ENCODE measurements around the gene CDK11B.
"Not testable (repeated sequence)": the region's sequence is repeated elsewhere in the genome, so short reads cannot be mapped to it uniquely, and the experiment has no call there.

The CDK11B gene

GRCh38 chr1:1640711-1641461 lies 17.9 kb downstream of the CDK11B start:
- not testable (repeated sequence) for H3K27ac Mint-ChIP-seq; H3K9me3 Mint-ChIP-seq; H3K4me3 Mint-ChIP-seq; H3K27me3 Mint-ChIP-seq (ENCODE audit: low read depth); H3K4me1 Mint-ChIP-seq (ENCODE audit: low read depth); H3K36me3 Mint-ChIP-seq (ENCODE audit: low read depth)

GRCh38 chr1:1640081-1640480 lies 18.7 kb downstream of the CDK11B start:
- H3K9me3 Mint-ChIP-seq; H3K4me3 Mint-ChIP-seq; H3K36me3 Mint-ChIP-seq (ENCODE audit: low read depth); H3K27ac Mint-ChIP-seq; H3K27me3 Mint-ChIP-seq (ENCODE audit: low read depth); H3K4me1 Mint-ChIP-seq (ENCODE audit: low read depth): not testable (repeated sequence)

DNA sequence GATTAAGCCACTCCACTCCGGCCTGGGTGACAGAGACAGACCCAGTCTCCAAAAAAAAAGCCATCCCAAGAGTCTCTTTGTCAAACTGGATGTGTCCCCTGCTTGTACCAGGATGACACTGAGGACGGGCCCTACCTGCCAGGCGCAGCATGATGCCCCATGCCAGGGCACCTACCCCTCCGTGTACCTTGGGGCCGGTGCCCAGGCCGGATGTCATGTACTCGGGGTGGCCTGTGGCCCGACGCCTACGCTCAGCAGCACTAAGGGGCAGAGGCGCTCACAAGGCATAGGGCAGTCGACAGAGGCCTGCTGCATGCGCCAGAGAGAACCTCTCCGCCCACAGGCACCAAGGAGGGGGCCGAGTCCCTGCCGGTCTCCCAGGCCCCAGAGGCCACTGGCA lies 19.4 kb downstream of the CDK11B start:
- H3K27ac Mint-ChIP-seq; H3K27me3 Mint-ChIP-seq (ENCODE audit: low read depth); H3K9me3 Mint-ChIP-seq; H3K36me3 Mint-ChIP-seq (ENCODE audit: low read depth); H3K4me3 Mint-ChIP-seq; H3K4me1 Mint-ChIP-seq (ENCODE audit: low read depth): not testable (repeated sequence)

GRCh38 chr1:1638528-1638927 lies 20.3 kb downstream of the CDK11B start:
- H3K27me3 Mint-ChIP-seq (ENCODE audit: low read depth); H3K9me3 Mint-ChIP-seq: not testable (repeated sequence)

GRCh38 chr1:1637479-1637875 lies 21.3 kb downstream of the CDK11B start:
- not testable (repeated sequence) for H3K4me1 Mint-ChIP-seq (ENCODE audit: low read depth)

More at GRCh38 chr1:1638528-1638927, 20.3 kb downstream of the CDK11B start:
- H3K4me1 Mint-ChIP-seq (ENCODE audit: low read depth); H3K4me3 Mint-ChIP-seq; H3K27ac Mint-ChIP-seq; H3K36me3 Mint-ChIP-seq (ENCODE audit: low read depth): not testable (repeated sequence)

DNA sequence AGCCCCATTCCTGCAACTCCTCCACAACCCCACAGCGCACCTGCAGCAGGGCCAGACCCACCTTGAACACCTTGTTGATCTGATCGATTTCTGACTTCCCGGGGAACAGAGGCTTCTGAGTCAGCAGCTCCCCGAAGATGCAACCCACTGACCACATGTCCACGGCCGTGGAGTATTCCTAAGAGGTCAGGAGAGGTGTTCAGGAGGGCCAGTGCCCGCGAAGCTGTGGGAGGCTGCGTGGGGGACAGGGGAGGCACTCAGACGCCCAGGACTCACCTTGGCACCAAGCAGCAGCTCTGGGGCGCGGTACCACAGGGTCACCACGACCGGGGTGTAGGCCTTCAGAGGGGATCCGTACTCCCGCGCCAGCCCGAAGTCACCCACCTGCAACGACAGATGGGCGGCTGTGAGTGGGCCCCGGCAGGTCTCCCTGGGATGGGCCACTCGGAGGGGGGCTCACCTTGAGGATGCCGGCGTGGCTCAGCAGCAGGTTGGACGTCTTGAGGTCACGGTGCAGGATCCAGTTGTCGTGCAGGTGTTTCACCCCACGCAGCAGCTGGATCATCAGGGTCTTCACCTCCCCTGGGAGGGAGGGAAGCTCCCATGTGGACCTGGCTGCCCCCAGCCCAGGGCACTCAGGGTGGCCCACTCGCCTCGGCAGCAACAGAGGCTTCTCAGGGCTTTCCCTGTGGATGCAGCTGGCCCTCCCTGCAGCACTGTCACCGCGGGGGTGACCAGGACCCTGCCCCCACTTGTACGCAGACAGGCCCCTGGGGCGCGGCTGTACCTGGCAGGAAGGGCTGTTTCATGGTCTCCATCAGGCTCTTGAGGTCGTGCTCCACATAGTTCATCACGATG lies 22.0 kb downstream of the CDK11B start:
- H3K27ac Mint-ChIP-seq; H3K4me3 Mint-ChIP-seq; H3K9me3 Mint-ChIP-seq; H3K4me1 Mint-ChIP-seq (ENCODE audit: low read depth); H3K27me3 Mint-ChIP-seq (ENCODE audit: low read depth); H3K36me3 Mint-ChIP-seq (ENCODE audit: low read depth): not testable (repeated sequence)

More at GRCh38 chr1:1637479-1637875, 21.3 kb downstream of the CDK11B start:
- not testable (repeated sequence) for H3K27me3 Mint-ChIP-seq (ENCODE audit: low read depth); H3K4me3 Mint-ChIP-seq; H3K9me3 Mint-ChIP-seq; H3K27ac Mint-ChIP-seq; H3K36me3 Mint-ChIP-seq (ENCODE audit: low read depth)

GRCh38 chr1:1634613-1635012 lies 24.2 kb downstream of the CDK11B start:
- H3K4me3 Mint-ChIP-seq; H3K36me3 Mint-ChIP-seq (ENCODE audit: low read depth); H3K9me3 Mint-ChIP-seq; H3K27ac Mint-ChIP-seq; H3K4me1 Mint-ChIP-seq (ENCODE audit: low read depth); H3K27me3 Mint-ChIP-seq (ENCODE audit: low read depth): not testable (repeated sequence)

GRCh38 chr1:1633409-1633808 lies 25.4 kb downstream of the CDK11B start:
- not testable (repeated sequence) for H3K27ac Mint-ChIP-seq; H3K36me3 Mint-ChIP-seq (ENCODE audit: low read depth); H3K4me1 Mint-ChIP-seq (ENCODE audit: low read depth); H3K9me3 Mint-ChIP-seq; H3K4me3 Mint-ChIP-seq; H3K27me3 Mint-ChIP-seq (ENCODE audit: low read depth)

DNA sequence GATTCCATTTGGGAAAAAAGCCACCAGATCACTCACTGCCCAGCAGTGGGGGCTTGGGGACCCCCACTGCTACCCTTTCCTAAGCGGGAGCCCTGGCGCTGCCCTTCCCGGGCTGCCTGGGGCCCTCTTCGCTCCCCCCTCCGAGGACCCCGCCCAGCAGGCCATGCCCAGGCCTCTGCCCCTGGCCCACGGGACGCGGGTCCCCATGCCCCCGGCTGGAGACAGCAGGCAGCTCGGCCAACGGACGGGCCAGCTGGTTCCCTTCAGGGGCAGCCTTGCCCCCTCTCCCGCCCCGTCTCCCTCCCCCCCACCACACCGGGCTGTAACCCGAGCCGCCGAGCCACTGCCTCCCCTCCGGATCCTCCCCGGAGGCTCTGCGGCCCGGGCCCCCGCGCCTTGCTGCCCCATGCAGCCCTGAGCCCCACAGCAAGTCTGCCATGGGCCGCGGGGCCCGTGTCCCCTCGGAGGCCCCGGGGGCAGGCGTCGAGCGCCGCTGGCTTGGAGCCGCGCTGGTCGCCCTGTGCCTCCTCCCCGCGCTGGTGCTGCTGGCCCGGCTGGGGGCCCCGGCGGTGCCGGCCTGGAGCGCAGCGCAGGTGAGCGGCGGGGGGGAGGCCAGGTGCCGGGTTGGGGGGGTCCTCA lies 26.9 kb downstream of the CDK11B start, which contains the start of gene MMP23B:
Gene MMP23B, plus strand, starts transcription at position 392 of the 639 bp plus-strand sequence. Its CDS starts 46 bp downstream, at position 438.
- Mint-ChIP-seq H3K27me3 (ENCODE audit: low read depth) (peaks cover 8% of the 10 kb centered on the region), H3K4me1 (ENCODE audit: low read depth) (peaks cover 2% of the 10 kb centered on the region), H3K36me3 (ENCODE audit: low read depth) (peaks cover 2% of the 10 kb centered on the region), H3K4me3 (no peak within 1 kb of the TSS), H3K9me3 (no peaks in the 10 kb centered on the region), H3K27ac (peak within 1 kb of the TSS; percentile 63)

DNA sequence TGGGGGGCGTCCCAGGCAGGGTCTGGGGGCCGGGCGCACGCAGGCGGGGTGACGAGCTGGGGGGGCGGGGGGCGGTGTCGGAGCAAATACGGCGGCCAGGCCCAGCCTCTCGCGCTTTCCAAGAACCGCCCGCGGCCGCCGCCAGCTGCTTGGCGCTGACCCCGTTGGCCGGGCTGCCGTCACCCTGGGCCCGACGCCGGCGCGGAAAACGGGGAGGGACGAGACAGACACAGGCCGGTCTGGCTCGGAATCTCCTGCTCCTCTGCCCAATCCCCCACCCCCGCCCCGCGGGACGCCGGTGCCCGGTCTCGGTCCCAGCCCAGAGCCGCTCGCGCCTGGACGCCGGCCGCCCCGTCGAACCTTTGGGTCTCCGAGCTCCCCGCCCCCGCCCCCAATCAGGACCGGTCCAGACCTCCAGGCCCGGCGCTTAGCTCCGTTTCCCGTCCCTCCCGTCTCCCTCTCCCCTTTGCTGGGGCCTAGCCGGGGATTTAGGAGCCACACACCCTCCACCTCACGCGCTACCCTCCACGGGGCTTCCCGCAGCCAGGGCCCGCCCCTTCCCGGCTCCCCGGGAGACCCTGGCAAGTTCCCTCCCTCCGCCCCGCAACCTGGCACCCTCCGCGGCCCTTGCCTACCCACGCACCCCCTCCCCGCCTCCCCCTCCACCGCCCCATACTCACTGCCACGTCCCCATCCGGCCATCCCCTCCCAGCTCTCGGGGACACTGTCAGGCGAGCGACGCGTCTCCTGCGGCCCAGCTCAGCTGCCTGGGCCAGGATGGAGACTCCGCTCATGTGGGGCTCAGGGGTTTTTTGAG lies 27.6 kb downstream of the CDK11B start:
- peaks cover 8% of the 10 kb centered on the region for H3K27me3 Mint-ChIP-seq (ENCODE audit: low read depth)
- peak overlapping the region; percentile 63 for H3K27ac Mint-ChIP-seq
- H3K4me3 Mint-ChIP-seq = no peak overlapping the region

DNA sequence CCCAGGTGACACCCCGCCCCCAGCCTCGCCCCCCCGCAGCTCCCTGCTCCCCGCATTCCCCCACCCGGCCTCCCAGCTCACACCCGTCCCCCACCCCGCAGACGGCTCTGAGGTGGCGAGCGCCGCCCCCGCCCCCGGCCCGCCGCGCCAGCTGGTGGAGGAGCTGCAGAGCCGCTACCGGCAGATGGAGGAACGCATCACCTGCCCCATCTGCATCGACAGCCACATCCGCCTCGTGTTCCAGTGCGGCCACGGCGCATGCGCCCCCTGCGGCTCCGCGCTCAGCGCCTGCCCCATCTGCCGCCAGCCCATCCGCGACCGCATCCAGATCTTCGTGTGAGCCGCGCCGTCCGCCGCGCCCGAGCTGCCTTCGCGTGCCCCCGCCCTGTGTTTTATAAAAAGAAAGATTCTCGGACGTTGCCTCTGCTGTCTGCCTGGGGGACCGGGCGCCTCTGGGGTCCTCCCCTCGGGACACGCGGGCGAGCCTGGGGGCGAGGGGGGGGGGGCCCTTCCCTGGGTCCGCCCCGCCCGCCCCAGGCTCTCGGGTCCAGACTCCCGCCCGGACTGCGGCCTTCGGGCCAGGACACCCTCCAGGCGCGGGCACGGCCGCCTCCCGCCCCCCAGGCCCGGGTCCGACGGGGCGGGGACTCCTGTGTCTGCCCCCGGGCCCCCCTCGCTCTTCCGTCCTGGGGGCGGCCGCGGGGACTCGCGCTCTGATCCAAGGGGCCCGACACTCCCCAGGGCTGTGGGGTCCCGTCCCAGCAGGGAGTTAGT lies 28.4 kb downstream of the CDK11B start:
- Mint-ChIP-seq H3K4me1 (ENCODE audit: low read depth) (peaks cover 2% of the 10 kb centered on the region), H3K4me3 (peak overlapping the region; percentile 82), H3K27ac (peak overlapping the region; percentile 87), H3K27me3 (ENCODE audit: low read depth) (peaks cover 8% of the 10 kb centered on the region), H3K9me3 (no peaks in the 10 kb centered on the region), H3K36me3 (ENCODE audit: low read depth) (peaks cover 2% of the 10 kb centered on the region)

More for the DNA sequence above, 27.6 kb downstream of the CDK11B start:
- H3K9me3 Mint-ChIP-seq = no peaks in the 10 kb centered on the region
- H3K36me3 Mint-ChIP-seq (ENCODE audit: low read depth) = peaks cover 2% of the 10 kb centered on the region
- H3K4me1 Mint-ChIP-seq (ENCODE audit: low read depth) = peaks cover 2% of the 10 kb centered on the region

DNA sequence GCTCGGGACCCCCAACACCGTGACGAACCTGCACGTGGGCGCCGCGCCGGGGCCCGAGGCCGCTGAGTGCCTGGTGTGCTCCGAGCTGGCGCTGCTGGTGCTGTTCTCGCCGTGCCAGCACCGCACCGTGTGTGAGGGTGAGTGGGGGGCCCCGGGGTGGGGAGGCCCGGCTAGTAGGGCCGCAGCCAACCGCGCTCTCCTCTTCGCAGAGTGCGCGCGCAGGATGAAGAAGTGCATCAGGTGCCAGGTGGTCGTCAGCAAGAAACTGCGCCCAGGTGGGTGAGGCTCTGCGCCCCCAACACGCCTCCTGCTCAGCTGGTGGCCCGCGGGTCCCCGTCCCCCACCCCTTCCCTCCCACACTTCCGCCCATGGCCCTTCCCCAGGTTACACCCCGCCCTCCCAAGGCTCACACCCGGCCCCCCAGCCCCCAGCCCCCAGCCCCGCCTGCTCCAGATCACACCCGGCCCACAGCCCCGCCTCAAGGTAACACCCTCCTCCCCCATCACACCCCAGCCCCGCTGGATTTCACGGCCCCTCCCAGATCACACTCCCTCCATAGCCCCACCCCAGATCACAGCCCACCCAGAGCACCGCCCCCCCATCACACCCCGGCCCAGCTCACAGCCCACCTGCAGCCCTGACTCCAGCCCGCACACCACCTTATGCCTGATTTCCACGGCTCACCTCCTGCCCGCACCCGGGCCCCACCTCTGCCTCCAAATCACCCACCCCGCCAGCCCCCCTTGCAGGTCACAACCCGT lies 29.2 kb downstream of the CDK11B start:
- Mint-ChIP-seq H3K27me3 (ENCODE audit: low read depth) (peaks cover 8% of the 10 kb centered on the region), H3K27ac (peak overlapping the region; percentile 87), H3K36me3 (ENCODE audit: low read depth) (peaks cover 2% of the 10 kb centered on the region), H3K4me1 (ENCODE audit: low read depth) (peaks cover 2% of the 10 kb centered on the region), H3K4me3 (peak overlapping the region; percentile 74), H3K9me3 (no peaks in the 10 kb centered on the region)

DNA sequence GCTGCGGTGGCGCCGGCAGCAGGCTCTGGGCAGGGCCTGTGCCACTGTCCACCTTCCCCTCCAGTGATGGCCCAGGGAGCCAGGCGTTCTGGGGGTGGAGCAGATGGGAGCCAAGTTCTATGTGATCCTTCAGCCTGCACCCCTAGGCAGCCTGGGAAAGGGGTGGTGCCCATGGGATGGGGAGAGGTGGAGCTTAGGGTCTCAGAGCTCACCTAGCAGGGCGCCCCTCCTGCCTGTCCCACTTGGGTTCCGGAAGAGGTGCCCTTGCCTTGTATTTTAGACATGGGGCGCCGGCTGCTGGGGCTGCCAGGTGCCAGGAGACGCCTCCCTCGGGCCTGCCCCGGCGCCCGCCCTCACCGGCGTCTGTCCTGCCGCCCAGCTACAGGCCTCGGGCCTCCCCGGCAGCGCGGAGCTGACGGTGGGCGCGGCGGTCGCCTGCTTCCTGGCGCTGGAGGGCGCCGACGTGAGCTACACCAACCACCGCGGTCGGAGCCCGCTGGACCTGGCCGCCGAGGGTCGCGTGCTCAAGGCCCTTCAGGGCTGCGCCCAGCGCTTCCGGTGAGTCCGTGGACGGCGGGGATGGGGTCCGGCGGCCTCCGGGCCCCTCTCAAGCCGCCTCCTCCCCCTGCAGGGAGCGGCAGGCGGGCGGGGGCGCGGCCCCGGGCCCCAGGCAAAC lies 29.9 kb downstream of the CDK11B start:
- Mint-ChIP-seq H3K27ac (no peak overlapping the region), H3K36me3 (ENCODE audit: low read depth) (peaks cover 2% of the 10 kb centered on the region), H3K27me3 (ENCODE audit: low read depth) (peaks cover 8% of the 10 kb centered on the region), H3K4me3 (no peak overlapping the region), H3K9me3 (no peaks in the 10 kb centered on the region), H3K4me1 (ENCODE audit: low read depth) (peaks cover 2% of the 10 kb centered on the region)

Measured in T-helper 1 cell treated with Interleukin-12 subunit alpha and Interleukin-12 subunit beta and Interleukin-4 antibody, amounts not matched to agents 30 μg/mL and 1 μg/mL, for 36 hours (primary cell).